ENCODE data around the gene ATP8A1.

The ATP8A1 gene

DNA sequence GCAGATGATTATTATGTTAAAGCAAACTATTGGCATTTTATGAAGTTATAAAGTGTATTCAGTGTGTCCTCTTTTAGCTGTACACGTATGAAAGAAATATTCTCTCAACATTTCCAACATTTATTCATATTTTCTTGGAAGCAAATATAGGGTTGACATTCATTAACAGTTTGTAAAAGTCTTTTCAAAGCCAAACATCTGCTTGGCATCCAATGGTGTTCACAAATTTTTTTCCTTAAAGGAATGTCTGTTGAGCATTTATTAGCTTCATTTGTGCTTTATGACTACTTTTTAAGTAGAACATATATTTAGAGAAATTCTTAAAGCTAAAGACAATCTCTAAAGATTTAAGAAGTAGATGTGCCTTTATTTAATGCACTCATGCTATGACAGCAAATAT is 176.6 kb downstream of the ATP8A1 start:
- no peaks in the 10 kb centered on the region for H3K4me1 ChIP-seq (ENCODE audit: insufficient read depth, low read length)
- H2AFZ ChIP-seq (ENCODE audit: low read depth, low read length): no peak overlapping the region
- no peak overlapping the region for H3K9ac ChIP-seq (ENCODE audit: low read depth, low read length)
- H4K20me1 ChIP-seq (ENCODE audit: insufficient read depth, low read length): no peaks in the 10 kb centered on the region
- H3K79me2 ChIP-seq (ENCODE audit: insufficient read depth, low read length): no peaks in the 10 kb centered on the region
- ATAC-seq (ENCODE audit: insufficient read depth, low read depth) (no peak), DNase-seq (no peak)
- no peak overlapping the region for H3K4me2 ChIP-seq (ENCODE audit: insufficient read depth, low read length)
- TF ChIP-seq, protein P1, sequence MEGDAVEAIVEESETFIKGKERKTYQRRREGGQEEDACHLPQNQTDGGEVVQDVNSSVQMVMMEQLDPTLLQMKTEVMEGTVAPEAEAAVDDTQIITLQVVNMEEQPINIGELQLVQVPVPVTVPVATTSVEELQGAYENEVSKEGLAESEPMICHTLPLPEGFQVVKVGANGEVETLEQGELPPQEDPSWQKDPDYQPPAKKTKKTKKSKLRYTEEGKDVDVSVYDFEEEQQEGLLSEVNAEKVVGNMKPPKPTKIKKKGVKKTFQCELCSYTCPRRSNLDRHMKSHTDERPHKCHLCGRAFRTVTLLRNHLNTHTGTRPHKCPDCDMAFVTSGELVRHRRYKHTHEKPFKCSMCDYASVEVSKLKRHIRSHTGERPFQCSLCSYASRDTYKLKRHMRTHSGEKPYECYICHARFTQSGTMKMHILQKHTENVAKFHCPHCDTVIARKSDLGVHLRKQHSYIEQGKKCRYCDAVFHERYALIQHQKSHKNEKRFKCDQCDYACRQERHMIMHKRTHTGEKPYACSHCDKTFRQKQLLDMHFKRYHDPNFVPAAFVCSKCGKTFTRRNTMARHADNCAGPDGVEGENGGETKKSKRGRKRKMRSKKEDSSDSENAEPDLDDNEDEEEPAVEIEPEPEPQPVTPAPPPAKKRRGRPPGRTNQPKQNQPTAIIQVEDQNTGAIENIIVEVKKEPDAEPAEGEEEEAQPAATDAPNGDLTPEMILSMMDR (IDR thresholded peaks at IDR 0.05; ENCODE audit: borderline replicate concordance, extremely low read depth, low read length, poor library complexity, severe bottlenecking): no peak
- TF ChIP-seq EZH2 (IDR thresholded peaks at IDR 0.05; ENCODE audit: borderline replicate concordance, low read depth, low read length, severe bottlenecking): no peak
- H3K4me3 ChIP-seq (ENCODE audit: low read depth in 1 of 2, low read length in 2 of 2): no peak overlapping the region
- H3K36me3 ChIP-seq (ENCODE audit: insufficient read depth, low read length): no peaks in the 10 kb centered on the region
- no peak overlapping the region for H3K27ac ChIP-seq (ENCODE audit: low read length)
- H3K27me3 ChIP-seq (ENCODE audit: insufficient read depth, low read length, poor library complexity): no peaks in the 10 kb centered on the region
- H3K9me3 ChIP-seq (ENCODE audit: insufficient read depth, low read length, severe bottlenecking): no peaks in the 10 kb centered on the region

DNA sequence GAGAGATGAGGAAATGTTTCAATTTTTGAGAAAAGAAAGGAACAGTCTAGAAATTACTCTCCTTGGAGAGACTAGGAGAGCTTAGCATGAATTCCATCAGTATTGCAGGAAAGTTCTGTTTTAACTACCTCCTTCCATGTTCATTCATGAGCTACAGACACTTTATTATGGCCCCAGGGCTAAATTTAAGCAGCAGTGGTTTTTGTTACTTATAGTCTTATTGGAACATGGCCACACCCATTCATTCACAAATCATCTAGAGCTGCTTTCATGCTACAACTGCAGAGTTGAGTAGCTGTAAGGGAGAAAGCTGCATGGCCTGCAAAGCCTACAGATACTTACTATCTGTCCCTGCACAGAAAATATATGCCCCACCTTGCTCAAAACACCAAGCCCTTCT is 178.0 kb downstream of the ATP8A1 start:
- Histone ChIP-seq H3K79me2 (ENCODE audit: insufficient read depth, low read length) (no peaks in the 10 kb centered on the region), H3K4me3 (ENCODE audit: low read depth in 1 of 2, low read length in 2 of 2) (no peak overlapping the region), H3K27ac (ENCODE audit: low read length) (no peak overlapping the region), H3K36me3 (ENCODE audit: insufficient read depth, low read length) (no peaks in the 10 kb centered on the region), H3K9me3 (ENCODE audit: insufficient read depth, low read length, severe bottlenecking) (no peaks in the 10 kb centered on the region), H3K4me2 (ENCODE audit: insufficient read depth, low read length) (no peak overlapping the region), H3K9ac (ENCODE audit: low read depth, low read length) (no peak overlapping the region), H3K27me3 (ENCODE audit: insufficient read depth, low read length, poor library complexity) (no peaks in the 10 kb centered on the region), H2AFZ (ENCODE audit: low read depth, low read length) (no peak overlapping the region), H3K4me1 (ENCODE audit: insufficient read depth, low read length) (no peaks in the 10 kb centered on the region), H4K20me1 (ENCODE audit: insufficient read depth, low read length) (no peaks in the 10 kb centered on the region)
- DNase-seq: no peak
- TF ChIP-seq EZH2 (IDR thresholded peaks at IDR 0.05; ENCODE audit: borderline replicate concordance, low read depth, low read length, severe bottlenecking): no peak
- TF ChIP-seq, protein P1 (IDR thresholded peaks at IDR 0.05; ENCODE audit: borderline replicate concordance, extremely low read depth, low read length, poor library complexity, severe bottlenecking): no peak
- ATAC-seq (ENCODE audit: insufficient read depth, low read depth): no peak

DNA sequence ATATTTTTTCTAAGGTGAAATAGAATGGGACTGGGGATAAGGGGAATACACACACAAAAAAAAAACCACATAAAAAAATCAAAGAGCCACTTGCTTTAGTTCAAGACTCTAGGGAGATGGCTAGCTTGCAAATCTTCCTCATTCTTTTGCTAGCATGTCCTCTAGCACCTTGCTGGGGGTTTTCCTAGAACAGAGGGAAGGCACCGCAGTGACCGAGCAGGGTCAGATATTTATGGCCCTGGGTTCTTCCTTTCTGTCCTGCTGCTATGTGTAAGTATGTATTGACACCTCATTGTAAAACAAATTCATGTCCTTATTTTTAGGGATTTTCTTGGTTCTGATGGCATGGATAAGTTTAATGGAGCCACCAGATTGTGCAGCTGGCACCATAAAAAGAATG is 178.4 kb downstream of the ATP8A1 start:
- no peak for DNase-seq
- Histone ChIP-seq H3K4me2 (ENCODE audit: insufficient read depth, low read length) (no peak overlapping the region), H3K27me3 (ENCODE audit: insufficient read depth, low read length, poor library complexity) (no peaks in the 10 kb centered on the region), H3K4me3 (ENCODE audit: low read depth in 1 of 2, low read length in 2 of 2) (no peak overlapping the region), H3K9ac (ENCODE audit: low read depth, low read length) (no peak overlapping the region), H3K4me1 (ENCODE audit: insufficient read depth, low read length) (no peaks in the 10 kb centered on the region), H4K20me1 (ENCODE audit: insufficient read depth, low read length) (no peaks in the 10 kb centered on the region), H3K27ac (ENCODE audit: low read length) (no peak overlapping the region), H3K36me3 (ENCODE audit: insufficient read depth, low read length) (no peaks in the 10 kb centered on the region), H3K79me2 (ENCODE audit: insufficient read depth, low read length) (no peaks in the 10 kb centered on the region), H2AFZ (ENCODE audit: low read depth, low read length) (no peak overlapping the region), H3K9me3 (ENCODE audit: insufficient read depth, low read length, severe bottlenecking) (no peaks in the 10 kb centered on the region)
- TF ChIP-seq EZH2 (IDR thresholded peaks at IDR 0.05; ENCODE audit: borderline replicate concordance, low read depth, low read length, severe bottlenecking): no peak
- TF ChIP-seq, protein P1 (IDR thresholded peaks at IDR 0.05; ENCODE audit: borderline replicate concordance, extremely low read depth, low read length, poor library complexity, severe bottlenecking): no peak
- ATAC-seq (ENCODE audit: insufficient read depth, low read depth): no peak

DNA sequence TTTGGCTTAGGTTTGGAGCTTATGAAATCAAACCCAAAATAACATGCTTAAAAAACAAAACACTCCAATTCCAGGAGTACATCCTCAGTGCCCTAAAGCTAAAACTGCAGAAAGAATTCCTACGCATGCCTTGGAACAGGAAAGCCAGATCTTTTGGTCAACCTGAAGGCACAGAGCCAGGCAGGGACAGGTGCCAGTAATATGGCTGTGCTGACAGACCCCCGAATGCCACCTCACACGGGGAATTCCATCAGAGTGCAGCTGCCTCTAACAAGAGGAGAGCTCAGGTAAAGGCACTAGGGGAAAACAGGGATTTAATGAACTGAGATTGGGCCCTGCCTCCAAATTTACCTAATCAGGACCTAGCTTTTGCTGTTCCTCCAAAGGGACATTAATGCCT is 182.5 kb downstream of the ATP8A1 start:
- no peaks in the 10 kb centered on the region for H3K27me3 ChIP-seq (ENCODE audit: insufficient read depth, low read length, poor library complexity)
- ATAC-seq (ENCODE audit: insufficient read depth, low read depth) (no peak), DNase-seq (no peak)
- no peaks in the 10 kb centered on the region for H3K36me3 ChIP-seq (ENCODE audit: insufficient read depth, low read length)
- H3K4me2 ChIP-seq (ENCODE audit: insufficient read depth, low read length): no peak overlapping the region
- H3K4me3 ChIP-seq (ENCODE audit: low read depth in 1 of 2, low read length in 2 of 2): no peak overlapping the region
- H3K27ac ChIP-seq (ENCODE audit: low read length): no peak overlapping the region
- TF ChIP-seq EZH2 (IDR thresholded peaks at IDR 0.05; ENCODE audit: borderline replicate concordance, low read depth, low read length, severe bottlenecking): no peak
- TF ChIP-seq, protein P1 (IDR thresholded peaks at IDR 0.05; ENCODE audit: borderline replicate concordance, extremely low read depth, low read length, poor library complexity, severe bottlenecking): no peak
- no peaks in the 10 kb centered on the region for H3K9me3 ChIP-seq (ENCODE audit: insufficient read depth, low read length, severe bottlenecking)
- H2AFZ ChIP-seq (ENCODE audit: low read depth, low read length): no peak overlapping the region; the same call in 1 of the 2 replicates
- H3K4me1 ChIP-seq (ENCODE audit: insufficient read depth, low read length): no peaks in the 10 kb centered on the region
- H4K20me1 ChIP-seq (ENCODE audit: insufficient read depth, low read length): no peaks in the 10 kb centered on the region
- H3K79me2 ChIP-seq (ENCODE audit: insufficient read depth, low read length): no peaks in the 10 kb centered on the region
- no peak overlapping the region for H3K9ac ChIP-seq (ENCODE audit: low read depth, low read length)
